NCI-H345 treated with DMSO at 0.1 percent for 48 hours (cell line): Measurements from ENCODE around the gene SLC28A2.
A peak's percentile ranks its signal among the peaks of the same experiment; 100 is the strongest.
"Not testable (repeated sequence)": the region's sequence is repeated elsewhere in the genome, so short reads cannot be mapped to it uniquely, and the experiment has no call there.

Experiments
- DNase-seq: peaks from one replicate; lab custom pipeline; 2025; ENCODE audit not compliant: unreplicated experiment; lab: John Stamatoyannopoulos, UW

SLC28A2 gene, protein sequence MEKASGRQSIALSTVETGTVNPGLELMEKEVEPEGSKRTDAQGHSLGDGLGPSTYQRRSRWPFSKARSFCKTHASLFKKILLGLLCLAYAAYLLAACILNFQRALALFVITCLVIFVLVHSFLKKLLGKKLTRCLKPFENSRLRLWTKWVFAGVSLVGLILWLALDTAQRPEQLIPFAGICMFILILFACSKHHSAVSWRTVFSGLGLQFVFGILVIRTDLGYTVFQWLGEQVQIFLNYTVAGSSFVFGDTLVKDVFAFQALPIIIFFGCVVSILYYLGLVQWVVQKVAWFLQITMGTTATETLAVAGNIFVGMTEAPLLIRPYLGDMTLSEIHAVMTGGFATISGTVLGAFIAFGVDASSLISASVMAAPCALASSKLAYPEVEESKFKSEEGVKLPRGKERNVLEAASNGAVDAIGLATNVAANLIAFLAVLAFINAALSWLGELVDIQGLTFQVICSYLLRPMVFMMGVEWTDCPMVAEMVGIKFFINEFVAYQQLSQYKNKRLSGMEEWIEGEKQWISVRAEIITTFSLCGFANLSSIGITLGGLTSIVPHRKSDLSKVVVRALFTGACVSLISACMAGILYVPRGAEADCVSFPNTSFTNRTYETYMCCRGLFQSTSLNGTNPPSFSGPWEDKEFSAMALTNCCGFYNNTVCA

DNA sequence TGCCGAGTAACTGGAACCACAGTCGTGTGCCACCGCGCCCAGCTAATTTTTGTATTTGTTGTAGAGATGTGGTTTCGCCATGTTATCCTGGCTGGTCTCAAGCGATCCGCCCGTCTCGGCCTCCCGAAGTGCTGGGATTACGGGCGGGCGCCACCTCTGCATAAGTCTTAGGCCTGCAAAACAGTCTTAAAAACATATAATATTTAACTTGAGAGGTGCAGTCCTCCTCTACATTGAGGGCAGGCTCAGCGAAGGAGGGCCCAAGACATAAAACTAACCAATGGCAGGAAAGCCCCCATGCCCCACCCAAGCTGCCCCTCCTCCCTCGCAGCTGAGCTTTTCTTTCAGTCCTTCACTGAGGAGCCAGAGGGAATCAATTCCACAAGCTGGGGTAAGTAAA, at the start of gene SLC28A2:
Gene SLC28A2 (plus strand): TSS at position 347 of the 400 bp plus-strand sequence. CDS start 982 bp downstream, outside the sequence.
- no peak for DNase-seq

- no peak for DNase-seq
Observed at GRCh38 chr15:45203182-45203581, 48.9 kb upstream of the SLC28A2 start.

DNA sequence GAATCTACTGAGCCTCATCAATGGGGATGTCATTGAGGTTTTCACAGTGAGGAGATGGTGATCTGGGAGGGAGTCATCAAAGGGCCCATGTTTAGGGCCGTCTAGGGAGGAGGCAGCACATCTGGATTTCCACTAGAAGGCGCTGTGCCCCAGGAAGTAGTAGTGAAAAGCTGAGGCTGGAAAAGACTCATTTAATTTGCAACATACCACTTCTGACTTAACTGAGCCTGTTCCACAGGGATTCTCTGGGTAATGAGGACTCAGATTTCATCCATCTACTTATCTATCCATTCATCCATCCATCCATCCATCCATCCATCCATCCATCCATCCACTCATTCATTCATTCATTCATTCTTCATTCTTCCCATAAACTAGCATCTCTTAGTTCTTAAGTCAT, 46.8 kb upstream of the SLC28A2 start:
- DNase-seq: peak; percentile 5

GRCh38 chr15:45212493-45212892, 39.5 kb upstream of the SLC28A2 start:
- no peak for DNase-seq

- no peak for DNase-seq
Observed at GRCh38 chr15:45221053-45221599, 30.9 kb upstream of the SLC28A2 start.

DNA sequence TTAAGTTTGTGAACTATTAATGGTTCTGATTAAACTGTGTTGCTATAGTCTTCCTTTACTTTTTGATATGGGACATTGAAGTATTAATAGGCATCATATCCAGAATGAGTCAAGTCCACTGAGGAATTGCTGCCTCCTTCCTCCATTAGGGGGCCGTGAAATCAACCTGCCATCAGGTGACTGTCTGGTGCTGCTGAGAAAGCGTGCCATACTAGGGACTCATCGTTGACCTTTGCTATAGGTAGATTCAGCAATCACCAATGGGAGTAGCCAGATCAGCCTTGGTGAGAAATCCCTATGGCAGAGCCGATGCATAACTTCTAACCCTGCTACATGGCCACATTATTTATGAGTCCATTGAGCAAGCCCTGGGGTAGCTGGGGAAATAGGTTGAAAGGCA, 30.1 kb upstream of the SLC28A2 start:
- no peak for DNase-seq

DNA sequence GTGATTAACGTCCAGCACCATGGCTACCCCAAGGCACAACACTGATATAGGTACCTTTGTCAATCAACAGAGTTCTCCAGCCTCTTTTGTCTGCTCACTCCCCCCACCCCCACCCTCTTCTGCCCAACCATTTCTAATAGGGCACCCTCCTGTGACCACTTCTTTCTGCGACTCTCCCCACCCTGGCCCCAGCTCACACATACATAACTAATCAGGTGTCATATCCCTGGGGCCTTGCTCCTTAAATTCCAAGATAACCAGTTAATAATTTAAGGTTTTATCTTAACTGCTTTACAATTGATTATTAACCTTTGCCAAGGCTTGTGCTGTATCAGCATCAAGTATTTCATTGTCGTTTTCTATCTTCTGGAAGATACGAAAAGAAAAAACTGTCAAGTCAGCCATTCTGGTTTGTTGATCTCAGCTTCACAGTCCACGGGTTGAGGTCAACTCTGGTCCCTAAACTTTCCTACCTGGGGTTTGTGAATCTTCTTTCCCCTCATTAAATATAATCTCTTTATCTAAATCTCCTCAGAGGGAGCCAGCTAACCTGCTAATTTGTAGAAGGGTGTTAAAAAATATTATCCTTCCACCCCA, 27.3 kb upstream of the SLC28A2 start:
- no peak for DNase-seq

- no peak for DNase-seq
Observed at GRCh38 chr15:45225506-45226273, 26.3 kb upstream of the SLC28A2 start.

DNA sequence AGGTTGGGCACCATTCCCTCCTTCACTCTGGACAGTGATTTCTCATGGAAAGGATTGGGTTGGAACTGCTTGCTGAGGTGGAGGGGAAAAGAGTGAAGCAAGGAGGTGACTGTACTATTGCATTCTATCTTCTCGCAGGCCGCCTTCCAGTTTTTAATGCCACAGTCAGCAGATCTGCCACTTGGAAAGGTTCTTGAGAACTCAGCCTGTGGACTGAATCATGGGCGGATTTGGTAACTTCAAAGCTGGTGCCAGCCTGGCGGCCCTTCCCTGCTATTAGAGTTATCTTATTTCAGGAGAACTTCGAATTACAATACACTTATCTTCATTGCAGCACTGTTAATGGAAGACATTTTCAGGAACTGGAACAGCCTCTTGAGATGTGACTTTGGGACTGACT, 23.1 kb upstream of the SLC28A2 start:
- no peak for DNase-seq

DNA sequence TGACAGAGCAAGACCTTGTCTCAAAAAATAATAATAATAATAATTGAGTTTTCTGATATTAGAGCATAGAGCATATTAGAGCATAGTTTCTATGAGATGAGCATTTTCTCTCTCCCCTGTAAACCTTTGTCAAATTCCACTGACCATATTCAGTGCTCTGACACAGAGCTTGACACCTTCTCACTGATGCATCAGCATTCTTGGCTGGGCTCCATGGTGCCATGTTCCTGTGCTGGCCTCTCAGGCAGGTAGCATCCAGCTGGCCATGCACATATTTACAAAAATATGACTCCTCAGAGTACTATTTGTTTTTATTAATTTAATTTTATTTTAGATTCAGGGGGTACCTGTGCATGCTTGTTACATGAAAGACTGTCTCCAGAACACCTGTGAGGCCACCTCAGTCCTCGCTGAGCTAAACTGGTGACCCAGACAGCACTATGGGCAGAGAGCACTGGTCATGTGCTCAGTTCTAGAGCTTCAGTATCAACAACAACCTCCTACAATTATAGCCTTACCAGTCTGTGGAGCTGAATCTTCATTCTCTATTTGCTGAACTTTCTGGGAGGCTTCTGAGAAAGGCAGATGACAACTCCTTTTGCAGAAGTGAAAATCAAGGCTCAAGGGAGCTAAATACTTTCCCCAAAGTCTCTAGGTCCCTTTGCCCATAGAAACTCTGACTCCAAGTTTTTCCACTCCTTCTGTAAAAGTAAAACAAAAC, 21.6 kb upstream of the SLC28A2 start:
- DNase-seq: no peak

- no peak for DNase-seq
Observed at GRCh38 chr15:45231132-45231531, 20.9 kb upstream of the SLC28A2 start.

GRCh38 chr15:45231864-45232562, 20.0 kb upstream of the SLC28A2 start:
- DNase-seq: no peak

GRCh38 chr15:45234562-45235235, 17.3 kb upstream of the SLC28A2 start:
- no peak for DNase-seq

- DNase-seq: not testable (repeated sequence)
Observed at GRCh38 chr15:45236806-45237205, 15.2 kb upstream of the SLC28A2 start.

GRCh38 chr15:45242289-45242688, 9.7 kb upstream of the SLC28A2 start:
- no peak for DNase-seq

GRCh38 chr15:45249125-45249780, 2.8 kb upstream of the SLC28A2 start:
- no peak for DNase-seq

- no peak for DNase-seq
Observed at GRCh38 chr15:45253330-45253729, 1.3 kb downstream of the SLC28A2 start.

- DNase-seq: no peak
Observed at GRCh38 chr15:45254405-45254804, 2.4 kb downstream of the SLC28A2 start.

GRCh38 chr15:45254824-45255223, 2.8 kb downstream of the SLC28A2 start:
- DNase-seq: not testable (repeated sequence)
